Measurements from ENCODE around the gene FBRSL1. TPM values are rescaled to one million over a fixed set of nuclear protein-coding genes. Genes with fewer than 3 reads are reported as not detected.
"Not testable (repeated sequence)": the region's sequence is repeated elsewhere in the genome, so short reads cannot be mapped to it uniquely, and the experiment has no call there.

The FBRSL1 gene
- total RNA-seq, 1 donor from 2014 or later, result 30.5 TPM

DNA sequence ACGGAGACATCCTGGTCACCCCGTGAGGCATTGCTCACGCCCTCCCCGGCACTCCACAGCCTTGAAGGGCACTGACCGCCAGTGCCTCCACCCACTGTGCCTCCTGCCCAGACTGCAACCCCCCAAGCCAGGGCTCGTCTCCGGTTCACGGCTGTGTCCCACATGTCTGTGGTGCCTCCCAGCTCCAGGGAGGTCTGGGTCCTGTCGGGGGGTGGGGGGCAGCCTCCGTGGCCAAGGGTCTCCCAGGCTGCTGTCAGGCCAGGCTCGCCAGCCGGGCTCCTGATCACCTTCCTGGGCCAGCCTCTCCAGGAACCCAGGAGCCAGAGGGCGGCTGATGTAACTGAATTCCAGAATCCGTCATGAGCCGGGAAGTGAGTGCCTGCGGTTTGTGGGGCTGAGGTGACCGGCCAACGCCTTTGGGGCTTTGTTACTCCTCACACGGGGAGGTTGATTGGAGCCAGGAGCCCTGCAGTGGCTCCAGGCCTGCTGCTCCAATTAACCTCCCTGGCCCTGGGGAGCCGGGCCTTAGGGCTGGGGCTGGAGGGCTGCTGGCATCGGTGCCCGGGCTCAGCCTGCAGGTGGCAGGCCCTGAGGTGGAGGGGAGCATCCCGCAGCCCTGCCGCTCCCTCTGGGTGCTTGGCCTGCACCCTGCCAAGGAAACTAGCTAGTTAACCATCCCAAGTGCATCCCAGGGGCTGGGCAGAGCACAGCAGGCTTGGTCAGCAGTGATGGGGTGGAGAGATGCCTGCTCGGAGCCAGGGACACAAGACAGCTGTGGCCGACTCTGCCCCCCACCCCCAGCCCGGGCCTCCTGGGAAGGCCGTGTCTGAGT, 36.4 kb upstream of the FBRSL1 start:
- DNase-seq (ENCODE audit: low spot score), result no peak

GRCh38 chr12:132454193-132454932, 35.6 kb upstream of the FBRSL1 start:
- no peak for DNase-seq (ENCODE audit: low spot score)

DNA sequence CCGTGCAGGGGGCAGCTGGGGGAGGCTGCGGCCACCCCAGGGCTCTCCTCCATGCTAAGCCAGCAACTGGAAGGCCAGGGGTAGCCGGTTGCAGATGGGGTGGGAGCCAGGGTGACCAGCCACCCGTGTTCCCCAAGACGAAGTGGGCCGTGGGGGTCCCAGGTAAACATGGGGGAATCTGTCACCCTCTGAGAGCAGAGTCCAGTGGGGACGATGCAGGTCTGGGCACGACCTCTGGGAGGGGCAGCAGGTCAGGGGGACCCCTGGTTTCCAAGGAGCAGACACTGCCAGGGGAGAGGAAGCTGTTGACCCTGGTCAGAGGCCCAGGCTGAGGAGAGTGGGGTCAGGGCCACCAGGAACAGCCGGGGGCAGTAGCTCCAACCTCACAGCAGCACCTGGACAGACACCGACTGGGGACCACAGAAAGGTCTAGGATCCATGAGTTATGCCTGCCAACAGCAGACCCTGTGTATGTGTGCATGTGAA, 35.0 kb upstream of the FBRSL1 start:
- no peak for DNase-seq (ENCODE audit: low spot score)

DNA sequence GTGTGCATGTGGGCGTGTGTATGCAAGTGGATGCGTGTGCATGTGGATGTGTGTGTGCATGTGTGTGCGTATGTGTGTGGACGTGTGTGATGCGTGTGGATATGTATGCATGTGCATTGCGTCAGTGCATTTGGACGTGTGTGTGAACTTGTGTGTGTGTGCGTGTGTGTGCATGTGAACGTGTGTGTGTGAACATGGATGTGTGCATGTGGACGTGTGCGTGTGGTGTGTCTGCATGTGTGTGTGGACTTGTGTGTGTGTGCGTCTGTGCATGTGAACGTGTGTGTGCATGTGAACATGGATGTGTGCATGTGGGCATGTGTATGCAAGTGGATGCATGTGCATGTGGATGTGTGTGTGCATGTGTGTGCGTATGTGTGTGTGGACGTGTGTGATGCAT, 34.4 kb upstream of the FBRSL1 start:
- no peak for DNase-seq (ENCODE audit: low spot score)

DNA sequence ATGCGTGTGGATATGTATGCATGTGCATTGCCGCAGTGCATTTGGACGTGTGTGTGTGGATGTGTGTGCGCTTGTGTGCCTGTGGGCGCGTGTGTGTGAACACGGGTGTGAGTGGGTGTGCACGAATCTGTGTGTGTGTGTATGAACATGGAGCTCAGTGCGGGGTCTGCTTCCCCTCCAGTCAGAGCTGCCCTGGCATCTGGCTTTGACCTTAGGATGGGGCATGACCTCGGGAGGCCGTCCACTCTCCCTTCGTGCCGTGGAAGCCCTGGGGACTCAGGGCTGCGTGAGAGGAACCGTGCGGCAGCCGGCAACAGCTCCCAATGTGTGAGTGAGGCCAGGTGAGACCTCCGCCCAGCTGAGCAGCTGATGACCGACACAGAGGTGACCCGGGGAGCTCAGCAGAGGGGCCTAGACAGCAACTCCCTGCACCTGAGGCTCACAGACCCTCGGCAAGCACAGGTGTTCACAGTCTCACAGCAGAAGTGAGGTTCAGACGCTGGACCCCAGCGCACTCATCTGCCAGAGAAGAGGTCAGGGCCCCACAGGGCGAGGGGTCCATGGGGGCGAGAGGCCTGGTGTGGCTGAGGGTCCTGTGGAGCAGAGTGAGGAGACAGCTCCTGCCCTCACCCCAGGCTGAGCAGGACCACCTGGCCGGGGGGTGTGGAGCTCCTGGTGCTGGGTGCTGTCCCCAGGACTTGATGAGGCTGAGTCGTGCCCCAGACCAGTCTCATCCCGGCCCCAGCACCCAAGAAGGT, 33.6 kb upstream of the FBRSL1 start:
- no peak for DNase-seq (ENCODE audit: low spot score)

DNA sequence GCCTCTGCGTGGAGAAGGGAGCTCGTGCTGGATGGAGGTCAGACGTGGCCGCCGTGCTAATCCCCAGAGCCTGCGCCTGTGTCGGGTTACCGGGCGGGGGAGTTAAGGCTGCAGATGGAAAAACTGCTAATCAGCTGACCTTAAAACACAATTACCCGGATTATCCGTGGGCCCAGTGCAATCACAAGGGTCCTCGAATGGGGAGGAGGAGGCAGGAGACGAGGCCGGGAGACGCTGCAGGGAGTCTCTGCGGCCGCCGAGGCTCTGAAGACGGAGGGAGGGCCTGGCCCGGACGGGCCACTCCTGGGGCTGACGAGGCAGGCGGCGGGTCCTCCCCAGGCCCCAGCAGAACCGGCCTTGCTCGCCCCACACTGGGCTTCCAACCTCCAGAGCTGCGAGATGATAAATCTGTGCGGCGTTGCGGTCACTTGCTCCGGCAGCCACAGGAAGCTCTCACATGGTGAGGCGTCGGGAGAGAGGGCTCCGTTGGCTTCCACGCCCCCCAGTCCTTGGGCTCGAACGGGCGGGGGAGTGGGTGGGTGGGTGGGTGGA, 32.9 kb upstream of the FBRSL1 start:
- no peak for DNase-seq (ENCODE audit: low spot score)

DNA sequence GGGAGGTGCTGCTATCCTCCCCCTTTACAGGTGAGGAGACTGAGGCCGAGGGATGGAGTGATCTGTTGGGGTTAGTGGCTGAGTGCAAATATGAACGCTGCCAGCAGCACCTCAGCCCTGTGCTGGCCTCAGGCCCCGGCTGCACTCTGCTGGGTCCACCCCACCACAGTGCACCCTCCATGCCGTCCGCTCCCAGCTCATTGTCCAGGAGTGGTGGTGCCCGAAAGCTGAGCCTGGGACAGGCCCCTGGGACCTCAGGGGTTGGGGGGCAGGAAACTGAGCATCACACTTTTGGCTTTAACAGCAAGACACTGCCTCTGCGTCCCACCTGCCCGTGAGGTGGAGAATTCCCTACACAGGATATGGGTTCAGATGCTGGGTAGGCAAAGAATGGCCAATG, 31.5 kb upstream of the FBRSL1 start:
- DNase-seq (ENCODE audit: low spot score), result no peak

- no peak for DNase-seq (ENCODE audit: low spot score)
These were observed 30.9 kb upstream of the FBRSL1 start for GRCh38 chr12:132458846-132459641.

- no peak for DNase-seq (ENCODE audit: low spot score)
These were observed 29.4 kb upstream of the FBRSL1 start for GRCh38 chr12:132460571-132460970.

- DNase-seq (ENCODE audit: low spot score), result no peak
These were observed 28.4 kb upstream of the FBRSL1 start for GRCh38 chr12:132461526-132461925.

DNA sequence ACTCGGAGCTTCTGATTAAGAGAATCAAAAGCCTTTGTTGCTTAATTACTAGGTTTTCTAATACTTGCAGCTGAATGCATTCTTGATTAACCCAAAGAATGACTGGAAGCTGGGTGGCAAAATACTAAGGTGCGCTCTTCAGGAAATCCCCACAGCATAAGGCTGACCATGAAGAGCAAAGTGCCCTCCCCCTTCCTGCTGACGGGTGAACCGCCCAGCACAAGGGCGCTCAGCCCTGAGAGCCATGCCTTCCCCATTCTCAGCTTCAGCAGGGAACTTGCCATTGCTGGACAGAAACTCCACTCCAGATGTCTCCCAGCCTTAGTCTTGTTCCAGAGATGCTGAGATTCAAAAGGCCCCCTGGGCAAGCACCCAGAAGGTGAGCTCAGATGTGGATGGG, 27.2 kb upstream of the FBRSL1 start:
- no peak for DNase-seq (ENCODE audit: low spot score)

DNA sequence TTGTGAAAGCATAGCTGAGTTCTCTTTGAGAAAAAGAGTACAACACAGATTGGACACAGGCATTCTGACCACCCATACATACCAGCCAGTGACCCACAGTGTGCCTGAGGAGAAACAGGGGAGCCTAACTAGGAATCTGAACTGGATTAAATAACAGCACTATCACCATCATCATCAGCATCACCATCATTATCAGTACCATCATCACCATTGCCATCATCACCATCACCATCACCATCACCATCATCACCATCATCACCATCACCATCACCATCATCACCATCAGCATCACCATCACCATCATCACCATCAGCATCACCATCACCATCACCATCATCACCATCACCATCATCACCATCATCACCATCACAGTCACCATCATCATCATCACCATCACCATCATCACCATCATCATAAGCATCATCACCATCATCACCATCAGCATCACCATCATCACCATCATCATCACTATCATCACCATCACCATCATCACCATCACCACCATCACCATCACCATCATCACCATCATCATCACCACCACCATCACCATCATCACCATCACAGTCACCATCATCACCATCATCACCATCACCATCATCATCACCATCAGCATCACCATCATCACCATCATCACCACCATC, 26.5 kb upstream of the FBRSL1 start:
- not testable (repeated sequence) for DNase-seq (ENCODE audit: low spot score)

GRCh38 chr12:132464304-132464703, 25.6 kb upstream of the FBRSL1 start:
- DNase-seq (ENCODE audit: low spot score), result not testable (repeated sequence)

DNA sequence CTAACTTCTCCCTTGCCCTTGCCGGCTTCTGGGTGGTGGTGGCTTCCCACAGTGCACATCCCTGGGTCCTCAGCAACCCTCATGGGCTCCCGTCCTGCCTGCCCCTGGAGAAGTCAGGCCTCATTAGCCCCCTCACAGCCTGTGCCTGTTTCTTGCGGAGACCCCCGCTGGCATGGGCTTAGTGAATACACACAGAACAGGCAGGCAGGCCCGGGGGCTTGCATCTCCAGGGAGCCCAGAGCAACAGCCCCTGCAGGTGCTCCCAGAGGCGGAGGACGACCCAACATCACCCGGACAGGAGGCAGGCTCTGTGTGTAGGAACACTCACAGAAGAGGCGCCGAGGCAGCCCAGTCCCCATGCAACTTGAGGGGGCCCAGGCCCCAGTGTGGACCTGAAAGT, 25.1 kb upstream of the FBRSL1 start:
- no peak for DNase-seq (ENCODE audit: low spot score)

DNA sequence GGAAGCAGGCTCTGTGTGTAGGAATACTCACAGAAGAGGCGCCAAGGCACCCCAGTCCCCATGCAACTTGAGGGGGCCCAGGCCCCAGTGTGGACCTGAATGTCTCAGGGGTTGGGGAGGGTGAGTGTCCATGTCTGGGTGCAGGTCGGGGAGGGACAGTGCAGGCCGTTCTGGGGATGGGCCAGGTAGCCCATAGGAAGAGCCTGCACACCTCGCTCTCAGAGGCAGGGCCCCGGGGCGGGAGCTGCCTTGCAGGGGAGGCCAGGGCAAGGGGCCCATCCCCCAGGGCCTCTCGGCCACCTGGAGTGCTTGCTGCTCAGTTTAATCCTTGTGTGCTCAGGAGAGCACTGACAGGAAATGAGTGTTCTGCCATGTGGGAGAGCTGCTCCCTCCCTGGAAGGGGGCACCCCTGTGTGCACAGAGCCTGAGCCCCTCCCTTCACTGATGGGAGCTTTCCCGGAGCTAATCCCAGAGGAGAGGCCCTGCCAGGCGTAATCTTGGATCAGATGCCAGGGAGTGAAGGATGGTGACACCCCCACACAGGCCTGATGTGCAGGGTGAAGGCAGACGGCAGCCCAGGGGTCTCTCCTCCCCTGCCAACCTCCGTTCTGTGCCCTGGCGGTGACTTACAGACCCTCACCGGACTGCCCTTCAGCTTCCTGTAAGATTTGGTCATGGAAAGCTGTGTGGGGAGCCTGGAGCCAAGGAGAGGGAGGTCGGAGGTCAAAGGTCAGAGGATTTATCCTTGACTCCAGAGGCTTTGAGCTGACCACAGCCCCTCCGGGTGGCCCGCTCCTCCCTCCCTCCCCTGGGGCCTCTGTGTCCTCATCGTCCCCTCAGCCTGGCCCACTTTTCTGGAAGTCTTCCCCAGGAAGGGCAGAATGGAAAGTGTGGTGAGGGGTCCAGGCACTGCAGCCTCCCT, 24.4 kb upstream of the FBRSL1 start:
- no peak for DNase-seq (ENCODE audit: low spot score)

DNA sequence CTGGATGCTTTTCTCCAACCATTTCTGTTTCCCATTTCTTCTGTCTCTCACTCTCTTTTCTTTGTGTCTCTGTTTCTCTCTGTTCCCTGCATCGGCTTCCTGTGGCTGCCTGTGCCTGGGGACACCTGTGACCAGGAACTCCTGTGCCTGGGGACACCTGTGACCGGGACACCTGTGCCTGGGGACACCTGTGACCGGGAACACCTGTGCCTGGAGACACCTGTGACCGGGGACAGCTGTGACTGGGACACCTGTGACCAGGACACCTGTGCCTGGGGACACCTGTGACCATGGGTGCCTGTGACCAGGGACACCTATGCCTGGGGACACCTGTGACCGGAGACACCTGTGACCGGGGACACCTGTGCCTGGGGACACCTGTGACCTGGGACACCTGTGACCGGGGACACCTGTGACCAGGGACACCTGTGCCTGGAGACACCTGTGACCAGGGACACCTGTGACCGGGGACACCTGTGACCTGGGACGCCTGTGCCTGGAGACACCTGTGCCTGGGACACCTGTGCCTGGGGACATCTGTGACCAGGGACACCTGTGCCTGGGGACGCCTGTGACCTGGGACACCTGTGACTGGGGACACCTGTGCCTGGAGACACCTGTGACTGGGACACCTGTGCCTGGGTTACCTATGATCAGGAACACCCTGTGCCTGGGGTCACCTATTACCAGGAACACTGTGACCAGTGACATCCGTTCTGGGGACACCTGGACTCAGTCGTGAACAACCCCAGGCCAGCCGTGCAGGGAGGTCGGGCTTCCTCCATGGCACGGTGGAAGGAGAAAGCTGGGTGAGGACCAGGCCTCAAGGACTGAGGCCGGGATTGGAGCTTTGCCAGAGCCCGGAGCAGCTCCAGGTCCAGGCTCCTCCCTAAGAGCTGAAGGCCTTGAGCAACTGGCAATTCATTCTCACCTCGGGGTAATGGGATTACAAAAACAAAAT, 23.4 kb upstream of the FBRSL1 start:
- DNase-seq (ENCODE audit: low spot score), result no peak

GRCh38 chr12:132467511-132467910, 22.4 kb upstream of the FBRSL1 start:
- no peak for DNase-seq (ENCODE audit: low spot score)

- no peak for DNase-seq (ENCODE audit: low spot score)
These were observed 20.5 kb upstream of the FBRSL1 start for GRCh38 chr12:132469423-132469822.

Data from mesenteric fat pad (tissue), 1 donor.